ENCODE results near the gene HOXA3. TPM values are rescaled to one million over a fixed set of nuclear protein-coding genes. Genes with fewer than 3 reads are reported as not detected.

HOXA3 gene
- total RNA-seq, 1 experiment from 2014 or later = 9.2 TPM

GRCh38 chr7:27097686-27098577, 54.5 kb downstream of the HOXA3 start:
- H3K4me1 ChIP-seq (ENCODE audit: control insufficient read depth in 1 of 2, insufficient read depth in 2 of 2, low read length in 2 of 2) = peaks cover 10 to 19% of the 10 kb centered on the region in 2 experiments; a peak in 3 of 4 replicates
- intact Hi-C loops (cut with micrococcal nuclease) = no loop called here
- ATAC-seq (no peak), DNase-seq (ENCODE audit: low read depth, low spot score) (no peak)
- peak overlapping the region; percentile 76 for H3K9ac ChIP-seq (ENCODE audit: low read length)
- ChIA-PET CTCF (no interaction called here), RAD21 (ENCODE audit: low non-redundant PET in 1 of 2, low total read pairs in 2 of 2, uncharacterized antibody in 2 of 2, unreplicated experiment in 2 of 2) (no interaction called here), POLR2A (interaction anchor here (1.4 to 1.6 kb wide), 2 partner anchors 14 to 16 kb away, joined by 3 to 6 read pairs; no protein-coding TSS in a partner anchor)
- no peaks in the 10 kb centered on the region for H3K9me2 ChIP-seq (ENCODE audit: insufficient read depth)
- no peaks in the 10 kb centered on the region for H4K20me1 ChIP-seq (ENCODE audit: insufficient read depth)
- peak overlapping the region; percentile 79 for H3K4me2 ChIP-seq (ENCODE audit: low read length)
- no peak overlapping the region for H3K27ac ChIP-seq (ENCODE audit: low read depth, low read length)
- no peak overlapping the region for H2AFZ ChIP-seq (ENCODE audit: low read depth, low read length, poor library complexity, severe bottlenecking)
- no peaks in the 10 kb centered on the region for H3K36me3 ChIP-seq (ENCODE audit: control insufficient read depth in 1 of 2, insufficient read depth in 2 of 2, low read length in 2 of 2)
- no peaks in the 10 kb centered on the region for H3K27me3 ChIP-seq (ENCODE audit: insufficient read depth, low read length)
- no peak for TF ChIP-seq FOSL1 (IDR thresholded peaks at IDR 0.05; ENCODE audit: low read depth)
- no peak for TF ChIP-seq EZH2 (IDR thresholded peaks at IDR 0.05)
- no peak for TF ChIP-seq ZBTB33 (IDR thresholded peaks at IDR 0.05; ENCODE audit: extremely low read depth, insufficient replicate concordance, low read length)
- TF ChIP-seq ELF1 (IDR thresholded peaks at IDR 0.05; ENCODE audit: borderline replicate concordance, low read depth) = no peak
- no peak for TF ChIP-seq CEBPB (IDR thresholded peaks at IDR 0.05; ENCODE audit: low read depth)
- no peak for TF ChIP-seq SRF (IDR thresholded peaks at IDR 0.05; ENCODE audit: low read depth)
- no peak for TF ChIP-seq YY1 (IDR thresholded peaks at IDR 0.05; ENCODE audit: extremely low read depth, insufficient replicate concordance, low read depth, low read length)
- TF ChIP-seq ATF3 (IDR thresholded peaks at IDR 0.05) = no peak
- TF ChIP-seq SIN3A (IDR thresholded peaks at IDR 0.05; ENCODE audit: low read depth) = no peak
- BruUV-seq (replicated peaks) = no TSS peak
- H3K79me2 ChIP-seq (ENCODE audit: insufficient read depth, low read length) = peaks cover 25% of the 10 kb centered on the region
- peak overlapping the region; percentile 74 to 86 for H3K4me3 ChIP-seq (replicated peaks in 1 of 2; ENCODE audit: low read depth in 1 of 2, low read length in 2 of 2)
- no peaks in the 10 kb centered on the region for H3K9me3 ChIP-seq (ENCODE audit: control insufficient read depth in 1 of 2, insufficient read depth in 1 of 2, low read depth in 1 of 2, low read length in 2 of 2)

Data from HCT116 (cell line).